HG02798 (cell line): Measurements from ENCODE around the gene FAM117A.
A peak's percentile ranks its signal among the peaks of the same experiment; 100 is the strongest.

ENCODE experiments used
- ATAC-seq: cut with Tn5 transposase; IDR thresholded peaks from one replicate; pipeline ENCODE4 v1.9.1; 2021; ENCODE audit warnings: mild to moderate bottlenecking; ENCODE audit not compliant: unreplicated experiment, poor library complexity

FAM117A gene

DNA sequence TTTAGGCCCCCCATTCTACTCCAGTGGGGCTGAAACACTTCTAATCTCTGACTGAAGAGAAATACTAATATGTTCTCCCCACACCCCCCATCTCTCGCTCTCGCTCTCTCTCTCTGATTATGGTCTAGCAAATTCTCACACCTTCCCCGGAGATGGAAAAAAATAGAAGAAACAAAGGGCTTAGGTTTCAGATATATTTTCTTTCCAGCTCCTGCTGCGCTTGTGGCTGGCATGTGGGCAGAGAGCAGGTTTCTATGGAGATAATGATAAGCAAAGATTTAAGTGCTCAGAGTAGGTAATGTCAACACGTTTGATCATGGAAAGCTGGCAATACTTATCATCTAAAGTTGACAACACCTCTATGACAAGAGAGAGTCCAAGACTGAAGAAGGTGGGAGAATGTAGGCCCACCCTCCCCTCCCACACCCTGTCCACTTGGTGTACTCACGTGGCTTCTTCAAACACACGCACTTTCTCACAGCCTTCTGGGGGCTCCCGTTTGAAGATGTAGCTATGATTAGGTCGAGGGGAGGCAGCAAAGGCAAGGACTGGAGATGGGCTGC is 48.1 kb downstream of the FAM117A start:
- no peak for ATAC-seq

- ATAC-seq, result no peak
These were observed 48.7 kb downstream of the FAM117A start for GRCh38 chr17:49715216-49715615.

- no peak for ATAC-seq
These were observed 55.3 kb downstream of the FAM117A start for GRCh38 chr17:49708515-49709183.

DNA sequence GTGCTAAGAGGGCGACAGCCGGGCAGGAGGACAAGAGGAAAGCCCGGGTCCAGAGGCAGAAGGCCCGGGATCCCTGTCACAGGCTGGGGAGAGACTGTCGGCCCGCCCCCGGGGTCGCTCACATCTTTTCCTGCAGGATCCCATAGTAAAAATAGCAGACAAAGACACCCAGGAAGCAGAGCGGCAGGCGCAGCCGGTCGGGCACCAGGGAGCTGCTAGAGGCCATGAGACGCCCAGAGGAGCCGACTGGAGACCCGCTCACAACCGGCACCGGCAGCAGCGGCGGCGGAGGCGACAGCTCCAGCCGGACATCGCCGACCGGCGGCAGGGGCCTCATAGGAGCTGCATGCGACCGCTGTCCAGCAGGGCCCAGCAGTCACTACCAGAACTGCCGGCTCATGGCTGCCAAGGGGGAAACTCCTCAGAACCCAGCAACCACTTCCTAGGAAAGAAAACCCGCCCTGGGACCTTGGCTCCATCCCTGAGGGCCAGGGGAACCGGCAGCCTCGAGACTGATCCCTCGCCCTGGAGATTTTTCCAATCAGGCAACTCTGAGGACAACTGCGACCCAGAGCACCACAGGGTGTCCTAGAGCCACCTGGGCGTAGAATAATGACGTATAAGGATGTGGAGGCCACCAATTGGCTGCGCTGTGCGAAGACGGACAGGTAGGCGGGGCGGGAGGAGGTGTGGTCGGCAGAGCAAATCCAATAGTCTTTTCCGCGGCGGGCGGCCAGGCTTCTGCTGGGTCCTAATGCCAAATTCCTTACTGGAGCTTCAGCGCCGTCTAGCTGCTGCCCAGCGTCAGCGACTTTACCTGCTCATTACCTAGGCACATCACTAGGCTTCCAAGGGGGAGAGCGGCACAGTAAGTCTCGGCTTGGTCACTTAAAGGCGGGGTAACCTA is 56.1 kb downstream of the FAM117A start, which contains the start of gene SLC35B1:
Gene SLC35B1, minus strand, starts transcription at position 357 of the 907 bp plus-strand sequence. Its CDS starts 131 bp downstream, at position 226.
- peak; percentile 95 for ATAC-seq

GRCh38 chr17:49707246-49707607 is 56.7 kb downstream of the FAM117A start:
- no peak for ATAC-seq

DNA sequence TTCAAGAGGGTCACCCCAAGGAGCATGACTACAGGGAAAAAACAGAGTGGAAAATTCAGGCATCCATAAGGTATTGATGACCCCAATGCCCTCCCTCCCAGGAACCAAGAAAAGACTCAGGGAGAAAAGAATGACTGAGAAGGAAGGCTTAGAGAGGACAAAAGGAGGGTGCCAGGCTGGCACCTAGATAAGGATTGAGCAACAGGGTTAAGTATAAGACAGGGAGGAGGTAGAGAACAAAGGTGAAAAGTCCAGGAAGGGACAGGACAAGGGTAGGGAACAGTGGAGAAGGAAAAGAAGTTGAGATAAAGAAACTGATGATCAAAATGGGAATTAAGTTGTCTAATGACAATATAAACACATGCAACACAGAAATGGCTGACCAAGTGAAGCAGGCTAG is 58.7 kb downstream of the FAM117A start:
- ATAC-seq, result no peak

- ATAC-seq, result no peak
These were observed 60.2 kb downstream of the FAM117A start for GRCh38 chr17:49703557-49704277.

GRCh38 chr17:49700960-49701359 is 63.0 kb downstream of the FAM117A start:
- no peak for ATAC-seq

DNA sequence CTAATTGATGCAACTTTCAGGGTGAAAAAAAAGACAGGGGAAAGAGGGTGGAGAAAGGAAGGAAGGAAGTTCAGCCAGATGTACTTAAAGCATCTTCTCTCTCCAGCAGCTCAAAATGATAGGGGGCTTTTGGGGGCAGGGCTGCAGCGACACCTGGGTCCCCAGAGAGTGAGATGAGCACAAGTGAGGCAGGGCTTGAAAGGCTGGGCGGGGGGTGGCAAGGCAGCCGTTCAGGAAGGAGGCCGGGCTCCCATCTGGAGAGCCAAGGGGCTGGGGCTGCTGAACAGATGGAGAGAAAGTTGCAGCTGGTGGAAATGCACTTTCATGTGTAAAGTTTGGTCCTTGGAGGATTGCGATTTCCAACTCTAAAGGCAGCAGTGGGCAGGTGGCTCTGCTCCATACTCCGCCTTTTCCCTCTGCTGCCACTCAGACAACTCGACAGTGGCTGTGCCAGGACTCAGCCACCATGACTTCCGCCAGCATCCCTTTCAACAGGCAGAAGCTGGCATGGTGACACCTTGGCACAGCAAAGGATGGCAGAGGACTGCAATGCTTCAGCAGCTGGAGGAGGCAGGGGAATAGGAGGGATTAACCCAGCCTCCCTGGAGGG is 63.9 kb downstream of the FAM117A start:
- ATAC-seq, result no peak

- ATAC-seq, result no peak
These were observed 65.9 kb downstream of the FAM117A start for GRCh38 chr17:49698005-49698404.

DNA sequence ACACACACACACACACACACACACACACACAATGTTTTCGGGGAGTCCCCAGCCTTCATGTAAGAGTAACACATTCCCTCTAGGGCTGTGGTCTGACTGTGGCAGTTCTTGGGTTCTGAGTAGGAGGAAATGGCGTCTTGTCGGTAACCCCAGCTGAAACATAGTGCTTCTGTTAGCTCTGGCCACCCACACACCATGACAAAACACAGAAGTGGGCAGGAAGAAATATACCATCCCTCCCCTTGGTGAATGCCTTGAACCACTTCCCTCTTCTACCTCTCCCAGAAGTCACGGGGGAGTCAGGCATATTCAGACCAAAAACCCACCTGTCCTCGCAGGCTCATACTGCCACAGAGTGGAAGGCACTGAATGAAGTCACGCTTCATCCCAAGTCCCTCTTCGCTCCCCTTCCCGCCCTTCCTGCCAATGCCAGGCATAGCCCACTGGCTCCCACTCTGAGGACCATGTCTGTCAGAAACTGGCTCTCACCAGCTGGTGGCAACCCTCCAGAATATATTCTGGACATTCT is 67.6 kb downstream of the FAM117A start:
- peak; percentile 65 for ATAC-seq

DNA sequence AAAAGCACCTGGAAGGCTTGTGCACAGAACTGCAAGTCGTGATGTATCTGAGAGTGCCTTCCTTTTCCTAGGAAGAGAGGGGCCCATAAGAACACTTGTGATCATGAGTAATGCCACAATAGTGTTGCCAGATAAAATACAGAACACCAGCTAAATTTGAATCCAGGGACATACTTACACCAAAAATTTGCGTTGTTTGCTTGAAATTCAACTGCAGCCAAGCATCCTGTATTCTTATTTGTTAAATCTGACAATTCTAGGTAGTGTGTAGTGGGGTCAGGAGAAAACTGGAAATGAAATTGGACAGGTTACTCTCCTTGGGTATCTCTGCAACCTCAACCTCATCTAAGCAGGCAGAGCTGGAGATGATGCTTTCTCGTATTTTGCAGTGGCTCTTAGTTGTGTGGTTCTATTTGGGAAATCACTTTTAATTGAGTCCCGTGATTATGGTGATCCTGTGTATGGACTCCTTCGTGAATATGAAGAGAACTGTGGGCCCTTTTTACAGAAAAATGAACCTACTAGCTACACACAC is 68.2 kb downstream of the FAM117A start:
- no peak for ATAC-seq

DNA sequence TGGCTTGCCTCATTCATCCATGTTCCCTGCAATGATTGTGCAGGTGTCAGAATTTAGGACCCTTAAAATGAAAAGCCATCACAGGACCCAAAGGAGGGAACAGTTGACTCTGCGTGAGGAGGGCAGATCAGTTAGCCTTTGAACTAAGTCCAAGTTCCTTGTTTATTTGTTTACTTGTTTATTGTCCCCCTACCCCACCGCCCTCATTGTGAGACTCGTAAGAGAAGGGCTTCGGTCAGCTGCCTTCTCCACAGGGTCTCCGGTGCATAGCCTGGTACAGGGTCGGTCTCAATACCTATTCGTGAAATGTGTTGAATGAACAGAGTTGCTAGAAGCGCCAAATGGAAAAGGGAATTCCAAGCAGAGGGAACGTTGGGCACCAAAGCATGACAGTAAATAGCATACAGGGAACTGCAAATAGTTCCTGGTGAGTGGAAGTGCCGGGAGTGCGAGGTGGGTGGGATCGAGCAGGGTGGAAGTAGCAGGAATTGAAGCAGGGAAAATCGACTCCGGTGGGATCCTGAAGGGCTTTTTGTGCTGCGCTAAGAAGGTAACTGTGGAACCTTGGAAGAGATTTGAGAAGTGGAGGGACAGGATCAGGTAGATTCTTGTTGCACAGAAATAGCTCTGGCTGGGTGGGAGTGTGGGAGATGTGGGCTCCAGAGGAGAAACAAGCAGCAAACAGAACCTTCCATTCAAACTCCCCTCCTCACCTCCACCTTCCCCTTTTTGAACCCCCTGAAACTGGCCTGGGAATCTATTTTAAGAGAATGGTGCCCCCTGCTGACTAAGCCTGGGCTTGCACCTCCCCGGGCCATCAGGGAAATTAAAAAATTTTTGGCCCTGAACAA is 68.9 kb downstream of the FAM117A start:
- no peak for ATAC-seq

DNA sequence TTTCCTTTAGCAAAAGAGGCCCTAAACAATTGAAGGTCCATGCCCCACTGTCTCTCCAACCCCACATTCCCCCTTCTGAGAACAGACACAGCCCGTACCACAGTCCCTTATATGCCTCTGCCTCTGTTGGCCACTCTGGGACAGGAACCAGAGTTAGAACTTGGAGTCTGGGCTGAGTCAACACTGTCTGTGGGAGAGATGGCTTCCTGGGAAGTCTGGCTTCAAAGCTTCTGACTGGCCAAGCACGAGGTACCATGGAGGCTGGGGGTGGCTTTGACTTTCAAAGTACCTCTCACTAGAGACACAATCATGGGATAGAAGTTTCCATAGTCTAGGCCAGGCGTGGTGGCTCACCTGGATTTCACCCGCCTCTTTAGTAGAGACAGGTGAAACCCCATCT is 71.2 kb downstream of the FAM117A start:
- no peak for ATAC-seq

DNA sequence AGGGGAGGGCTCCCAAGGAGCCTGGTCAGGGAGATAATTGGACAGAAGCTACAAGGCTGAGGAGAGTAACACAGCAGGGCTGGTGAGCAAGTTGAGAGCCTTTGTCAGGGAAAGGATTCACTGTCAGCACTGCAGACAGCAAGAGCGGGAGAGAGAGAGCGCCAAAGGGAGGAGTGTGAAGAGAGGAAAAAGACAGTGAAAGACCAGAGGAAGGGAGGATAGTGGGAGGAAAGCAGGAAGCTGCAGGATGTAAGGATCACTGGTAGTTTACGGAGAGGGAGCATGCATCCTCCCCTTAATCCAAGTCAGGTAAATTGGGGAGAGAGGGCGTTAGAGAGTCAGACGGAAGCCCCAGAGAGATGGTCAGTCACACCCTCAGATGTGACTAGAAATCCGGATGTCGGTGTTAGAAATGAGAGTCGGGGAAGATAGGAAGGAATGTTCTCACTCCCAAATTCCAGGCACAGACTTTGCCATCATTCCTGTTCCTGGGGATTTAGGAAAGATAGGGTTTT is 72.2 kb downstream of the FAM117A start:
- ATAC-seq, result no peak

- no peak for ATAC-seq
These were observed 72.8 kb downstream of the FAM117A start for GRCh38 chr17:49691086-49691676.

DNA sequence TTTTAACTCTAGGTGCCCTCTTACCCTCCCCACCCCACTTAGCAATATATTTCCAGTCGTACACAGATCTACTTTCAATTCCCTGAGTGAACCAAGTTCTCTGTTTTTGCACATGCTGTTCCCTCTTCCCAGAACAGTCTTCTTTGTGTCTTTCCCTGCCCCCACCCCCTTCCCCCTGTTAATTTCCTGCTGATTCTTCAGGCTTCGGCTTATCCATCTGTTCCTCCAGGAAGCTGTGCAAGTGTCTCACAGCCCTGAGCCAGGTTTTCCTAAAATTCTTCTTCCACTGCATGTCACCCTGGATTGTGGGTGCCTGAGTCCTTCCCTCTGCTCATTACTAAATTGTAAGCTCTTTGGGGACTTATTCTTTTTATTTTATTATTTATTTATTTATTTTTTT is 73.7 kb downstream of the FAM117A start:
- no peak for ATAC-seq

- no peak for ATAC-seq
These were observed 75.1 kb downstream of the FAM117A start for GRCh38 chr17:49688848-49689247.
